Measurements from ENCODE around the gene AQR. TPM values are rescaled to one million over a fixed set of nuclear protein-coding genes. Genes with fewer than 3 reads are reported as not detected.
"Not testable (repeated sequence)": the region's sequence is repeated elsewhere in the genome, so short reads cannot be mapped to it uniquely, and the experiment has no call there.

The AQR gene
- total and polyA plus RNA-seq, 2 of the 4 experiments (the other 2 are of a cell fraction) = 17.9 to 29.6 TPM

GRCh38 chr15:34973512-34973911 lies 4.0 kb upstream of the AQR start:
- Histone ChIP-seq H3K9me3 (ENCODE audit: control insufficient read depth, insufficient read depth, low read length) (no peaks in the 10 kb centered on the region), H4K20me1 (ENCODE audit: insufficient read depth, low read length) (no peaks in the 10 kb centered on the region), H2BK120ac (ENCODE audit: low read depth, low read length) (no peak overlapping the region), H2BK5ac (ENCODE audit: low read depth, low read length, poor library complexity, severe bottlenecking) (no peak overlapping the region), H3K27me3 (ENCODE audit: control insufficient read depth, insufficient read depth, low read length) (no peaks in the 10 kb centered on the region), H2AFZ (replicated peaks; ENCODE audit: low read length, poor library complexity) (no peak overlapping the region), H3K56ac (ENCODE audit: extremely low read depth, insufficient read depth, low read length) (no peak overlapping the region), H3K36me3 (ENCODE audit: control insufficient read depth, insufficient read depth, low read length) (0 out of 2 replicates have a peak, but pooled peaks cover 5% of the 10 kb centered on the region), H3K4me1 (ENCODE audit: control insufficient read depth, insufficient read depth, low read length) (no peaks in the 10 kb centered on the region; the same call in 1 of the 2 replicates), H2AK9ac (replicated peaks; ENCODE audit: low read depth, low read length, poor library complexity) (no peak overlapping the region), H4K8ac (ENCODE audit: low read depth in 2 of 2, low read length in 2 of 2) (no peak overlapping the region), H3K4ac (ENCODE audit: low read depth, low read length) (no peak overlapping the region), H3K14ac (replicated peaks; ENCODE audit: low read depth, low read length) (no peak overlapping the region), H2BK20ac (ENCODE audit: low read depth, low read length) (no peak overlapping the region), H3K9me1 (ENCODE audit: insufficient read depth, low read length) (no peaks in the 10 kb centered on the region), H3K18ac (ENCODE audit: low read depth, low read length) (no peak overlapping the region), H3K9ac (ENCODE audit: low read depth, low read length) (no peak overlapping the region), H4K5ac (ENCODE audit: low read depth, low read length) (no peak overlapping the region), H3K79me1 (ENCODE audit: low read depth in 1 of 2, low read length in 2 of 2) (peaks cover 5 to 12% of the 10 kb centered on the region in 2 experiments), H3K4me3 (ENCODE audit: insufficient read depth, low read depth, low read length) (no peak overlapping the region), H4K91ac (ENCODE audit: insufficient read depth, low read depth, low read length) (no peak overlapping the region), H3K23ac (ENCODE audit: low read depth, low read length) (no peak overlapping the region), H2AK5ac (ENCODE audit: low read depth, low read length) (no peak overlapping the region), H3K4me2 (ENCODE audit: low read depth, low read length) (no peak overlapping the region), H2BK15ac (ENCODE audit: low read depth, low read length) (no peak overlapping the region), H3K27ac (ENCODE audit: insufficient read depth, low read length) (no peak overlapping the region)
- DNase-seq (no peak), ATAC-seq (ENCODE audit: low read depth) (no peak)
- 100% methylated on average over 1 of the region's 2 CpGs; no CpG with 5 or more reads in 1 of the 2 experiments for WGBS, 2 experiments (ENCODE audit: extremely low coverage in 2 of 2, insufficient read length in 1 of 2)
- TF ChIP-seq CEBPB (IDR thresholded peaks at IDR 0.05; ENCODE audit: low read depth, low read length) (no peak), NFE2L2 (IDR thresholded peaks at IDR 0.05; ENCODE audit: low read depth, low read length) (no peak), CHD1 (IDR thresholded peaks at IDR 0.05; ENCODE audit: low read depth, low read length) (no peak), USF2 (IDR thresholded peaks at IDR 0.05; ENCODE audit: low read depth, low read length) (no peak), RAD21 (IDR thresholded peaks at IDR 0.05; ENCODE audit: low read length) (no peak), BHLHE40 (IDR thresholded peaks at IDR 0.05; ENCODE audit: low read depth, low read length) (no peak), POLR2A (IDR thresholded peaks at IDR 0.05; ENCODE audit: low read depth, low read length) (no peak)
- intact Hi-C loops (cut with micrococcal nuclease) (no loop called here), dilution Hi-C loops (cut with HindIII; ENCODE audit: low sequenced_read_pairs, unreplicated experiment) (no loop called here), in situ Hi-C loops (cut with MboI; ENCODE audit: low sequenced_read_pairs) (no loop called here)
- no TSS peak for BruUV-seq (replicated peaks)
- POLR2A ChIA-PET (ENCODE audit: unreplicated experiment) = no interaction called here
- CTCF ChIA-PET = no interaction called here

- intact Hi-C loops (cut with micrococcal nuclease); H3K23ac ChIP-seq (ENCODE audit: low read depth, low read length); ATAC-seq (ENCODE audit: low read depth); H4K20me1 ChIP-seq (ENCODE audit: insufficient read depth, low read length); H2AK5ac ChIP-seq (ENCODE audit: low read depth, low read length); H2BK120ac ChIP-seq (ENCODE audit: low read depth, low read length); dilution Hi-C loops (cut with HindIII; ENCODE audit: low sequenced_read_pairs, unreplicated experiment); H2AK9ac ChIP-seq (replicated peaks; ENCODE audit: low read depth, low read length, poor library complexity); in situ Hi-C loops (cut with MboI; ENCODE audit: low sequenced_read_pairs); H3K9me3 ChIP-seq (ENCODE audit: control insufficient read depth, insufficient read depth, low read length); H2BK15ac ChIP-seq (ENCODE audit: low read depth, low read length); H3K36me3 ChIP-seq (ENCODE audit: control insufficient read depth, insufficient read depth, low read length); H3K27ac ChIP-seq (ENCODE audit: insufficient read depth, low read length); BruUV-seq (replicated peaks); H2BK20ac ChIP-seq (ENCODE audit: low read depth, low read length); H2BK5ac ChIP-seq (ENCODE audit: low read depth, low read length, poor library complexity, severe bottlenecking); H3K18ac ChIP-seq (ENCODE audit: low read depth, low read length); H3K9me1 ChIP-seq (ENCODE audit: insufficient read depth, low read length); H3K4me1 ChIP-seq (ENCODE audit: control insufficient read depth, insufficient read depth, low read length); H4K91ac ChIP-seq (ENCODE audit: insufficient read depth, low read depth, low read length); H3K27me3 ChIP-seq (ENCODE audit: control insufficient read depth, insufficient read depth, low read length); DNase-seq: not testable (repeated sequence)
- 77% methylated on average over 7 of the region's 21 CpGs; no CpG with 5 or more reads in 1 of the 2 experiments for WGBS, 2 experiments (ENCODE audit: extremely low coverage in 2 of 2, insufficient read length in 1 of 2)
- Histone ChIP-seq H3K4me3 (ENCODE audit: insufficient read depth, low read depth, low read length) (peak overlapping the region; percentile 80), H3K4me2 (ENCODE audit: low read depth, low read length) (peak overlapping the region; percentile 33), H3K4ac (ENCODE audit: low read depth, low read length) (peak overlapping the region; percentile 10; the same call in 1 of the 2 replicates), H3K56ac (ENCODE audit: extremely low read depth, insufficient read depth, low read length) (peak overlapping the region; percentile 60; the same call in 1 of the 2 replicates), H3K14ac (replicated peaks; ENCODE audit: low read depth, low read length) (0 out of 2 replicates have a peak overlapping the region, but pooled peaks have one; percentile 4), H4K5ac (ENCODE audit: low read depth, low read length) (peak overlapping the region; percentile 6), H2AFZ (replicated peaks; ENCODE audit: low read length, poor library complexity) (peak overlapping the region; percentile 96), H3K9ac (ENCODE audit: low read depth, low read length) (peak overlapping the region; percentile 33; the same call in 1 of the 2 replicates), H3K79me1 (ENCODE audit: low read depth in 1 of 2, low read length in 2 of 2) (peaks cover 3 to 22% of the 10 kb centered on the region in 2 experiments), H4K8ac (ENCODE audit: low read depth in 2 of 2, low read length in 2 of 2) (peak overlapping the region; percentile 63 to 91)
- POLR2A ChIA-PET (ENCODE audit: unreplicated experiment) = interaction anchor here (1.0 to 1.9 kb wide), 2 partner anchors 18 to 348 kb away, joined by 6 to 7 read pairs; partner anchors contain the start of gene ZNF770
- CTCF ChIA-PET = interaction anchor here (0.8 to 1.6 kb wide), 3 partner anchors 11 to 18 kb away, joined by 3 to 5 read pairs (median 4); partner anchors contain the start of gene ZNF770
These were observed 629 bp upstream of the AQR start for GRCh38 chr15:34970098-34970643.

Measured in IMR-90 (cell line).